Measurements from ENCODE around the gene NTNG1.
"Not testable (repeated sequence)": the region's sequence is repeated elsewhere in the genome, so short reads cannot be mapped to it uniquely, and the experiment has no call there.

Gene NTNG1

GRCh38 chr1:107142666-107143065 is 1.8 kb downstream of the NTNG1 start:
- DNase-seq (ENCODE audit: low read depth in 2 of 2): no peak

GRCh38 chr1:107145637-107146036 is 4.8 kb downstream of the NTNG1 start:
- no peak for DNase-seq (ENCODE audit: low read depth in 2 of 2)

GRCh38 chr1:107147843-107148242 is 7.0 kb downstream of the NTNG1 start:
- DNase-seq (ENCODE audit: low read depth in 2 of 2): no peak

GRCh38 chr1:107149946-107150345 is 9.1 kb downstream of the NTNG1 start:
- no peak for DNase-seq (ENCODE audit: low read depth in 2 of 2)

GRCh38 chr1:107151295-107151694 is 10.5 kb downstream of the NTNG1 start:
- DNase-seq (ENCODE audit: low read depth in 2 of 2): no peak

- DNase-seq (ENCODE audit: low read depth in 2 of 2): no peak
Observed at GRCh38 chr1:107152395-107152794, 11.6 kb downstream of the NTNG1 start.

- no peak for DNase-seq (ENCODE audit: low read depth in 2 of 2)
Observed at GRCh38 chr1:107153014-107153413, 12.2 kb downstream of the NTNG1 start.

GRCh38 chr1:107158496-107158895 is 17.7 kb downstream of the NTNG1 start:
- DNase-seq (ENCODE audit: low read depth in 2 of 2): no peak

GRCh38 chr1:107158991-107159390 is 18.2 kb downstream of the NTNG1 start:
- no peak for DNase-seq (ENCODE audit: low read depth in 2 of 2)

GRCh38 chr1:107162745-107163144 is 21.9 kb downstream of the NTNG1 start:
- no peak for DNase-seq (ENCODE audit: low read depth in 2 of 2)

GRCh38 chr1:107164901-107165300 is 24.1 kb downstream of the NTNG1 start:
- DNase-seq (ENCODE audit: low read depth in 2 of 2): not testable (repeated sequence)

GRCh38 chr1:107169615-107170014 is 28.8 kb downstream of the NTNG1 start:
- DNase-seq (ENCODE audit: low read depth in 2 of 2): no peak

GRCh38 chr1:107171333-107171732 is 30.5 kb downstream of the NTNG1 start:
- no peak for DNase-seq (ENCODE audit: low read depth in 2 of 2)

- DNase-seq (ENCODE audit: low read depth in 2 of 2): no peak
Observed at GRCh38 chr1:107172450-107173170, 31.8 kb downstream of the NTNG1 start.

GRCh38 chr1:107175102-107175909 is 34.5 kb downstream of the NTNG1 start:
- DNase-seq (ENCODE audit: low read depth in 2 of 2): no peak

- DNase-seq (ENCODE audit: low read depth in 2 of 2): no peak
Observed at GRCh38 chr1:107181253-107181969, 40.6 kb downstream of the NTNG1 start.

GRCh38 chr1:107183011-107183410 is 42.2 kb downstream of the NTNG1 start:
- no peak for DNase-seq (ENCODE audit: low read depth in 2 of 2)

GRCh38 chr1:107184888-107185287 is 44.0 kb downstream of the NTNG1 start:
- no peak for DNase-seq (ENCODE audit: low read depth in 2 of 2)

GRCh38 chr1:107187399-107187798 is 46.6 kb downstream of the NTNG1 start:
- DNase-seq (ENCODE audit: low read depth in 2 of 2): no peak

- no peak for DNase-seq (ENCODE audit: low read depth in 2 of 2)
Observed at GRCh38 chr1:107188160-107188559, 47.3 kb downstream of the NTNG1 start.

GRCh38 chr1:107194380-107194779 is 53.5 kb downstream of the NTNG1 start:
- DNase-seq (ENCODE audit: low read depth in 2 of 2): no peak

- no peak for DNase-seq (ENCODE audit: low read depth in 2 of 2)
Observed at GRCh38 chr1:107195476-107195875, 54.6 kb downstream of the NTNG1 start.

Measured in stimulated activated CD4-positive, alpha-beta T cell treated with anti-CD3 and anti-CD28 coated beads, Interleukin-12 subunit alpha, Interleukin-12 subunit beta, amount 100 ng/mL, for 24 hours (primary cell).